H9 (cell line): ENCODE results near the gene TSPAN8. TPM values are rescaled to one million over a fixed set of nuclear protein-coding genes. Genes with fewer than 3 reads are reported as not detected.
"Not testable (repeated sequence)": the region's sequence is repeated elsewhere in the genome, so short reads cannot be mapped to it uniquely, and the experiment has no call there.

Experiments used
- DNase-seq: peaks from one replicate; pipeline ENCODE4 v3.0.0-alpha.2; 2017
- H2AFZ ChIP-seq: one replicate; pipeline ENCODE4 v1.6.1; 2013; ENCODE audit warnings: mild to moderate bottlenecking, low read length, control low read depth, moderate library complexity
- H2AK5ac ChIP-seq: 2 replicates; pipeline ENCODE4 v1.6.1; 2013; ENCODE audit warnings: low read length, control low read depth, mixed read lengths; ENCODE audit not compliant: insufficient read length
- H2BK120ac ChIP-seq: one replicate; pipeline ENCODE4 v1.6.1; 2013; ENCODE audit warnings: low read depth, mild to moderate bottlenecking, low read length, control low read depth, inconsistent platforms; ENCODE audit not compliant: poor library complexity, severe bottlenecking
- H2BK12ac ChIP-seq: 2 replicates; pipeline ENCODE4 v1.6.1; 2013; ENCODE audit warnings: low read length, control low read depth, mixed read lengths, low read depth; ENCODE audit not compliant: insufficient read length
- H2BK15ac ChIP-seq: 2 replicates; pipeline ENCODE4 v1.6.1; 2013; ENCODE audit warnings: low read depth, low read length, control low read depth
- H2BK20ac ChIP-seq: one replicate; pipeline ENCODE4 v1.6.1; 2013; ENCODE audit warnings: low read depth, mild to moderate bottlenecking, low read length, control low read depth, inconsistent platforms; ENCODE audit not compliant: poor library complexity, severe bottlenecking
- H2BK5ac ChIP-seq: 2 replicates; pipeline ENCODE4 v1.6.1; 2013; ENCODE audit warnings: low read length, control low read depth, mixed read lengths; ENCODE audit not compliant: insufficient read length
- H3K14ac ChIP-seq: 2 replicates; pipeline ENCODE4 v1.6.1; 2013; ENCODE audit warnings: low read length, control low read depth; ENCODE audit not compliant: insufficient read depth
- H3K18ac ChIP-seq: 2 replicates; pipeline ENCODE4 v1.6.1; 2013; ENCODE audit warnings: low read depth, mild to moderate bottlenecking, mixed read lengths, low read length, control low read depth; ENCODE audit not compliant: insufficient read length
- H3K23ac ChIP-seq: 2 replicates; pipeline ENCODE4 v1.6.1; 2013; ENCODE audit warnings: low read length, control low read depth, mixed read lengths, low read depth; ENCODE audit not compliant: insufficient read length
- H3K23me2 ChIP-seq: 2 replicates; pipeline ENCODE4 v1.6.1; 2013; ENCODE audit warnings: low read depth, mild to moderate bottlenecking, mixed read lengths, low read length, control low read depth; ENCODE audit not compliant: insufficient read length, poor library complexity, severe bottlenecking
- H3K27ac ChIP-seq: 2 replicates; pipeline ENCODE4 v1.5.1; 2013; ENCODE audit warnings: low read length, control low read depth, mixed read lengths, low read depth; ENCODE audit not compliant: insufficient read length
- H3K27me3 ChIP-seq: 2 replicates; pipeline ENCODE4 v1.6.1; 2013; ENCODE audit warnings: low read length, control low read depth, inconsistent platforms; ENCODE audit not compliant: insufficient read depth
- H3K4ac ChIP-seq: 2 replicates; pipeline ENCODE4 v1.6.1; 2013; ENCODE audit warnings: low read depth, mild to moderate bottlenecking, control low read depth, inconsistent platforms, low read length, moderate library complexity
- H3K4me1 ChIP-seq: 2 replicates; pipeline ENCODE4 v1.6.1; 2013; ENCODE audit warnings: low read length, control low read depth, inconsistent platforms; ENCODE audit not compliant: insufficient read depth
- H3K4me2 ChIP-seq: 2 replicates; pipeline ENCODE4 v1.6.1; 2013; ENCODE audit warnings: low read length, control low read depth, mixed read lengths; ENCODE audit not compliant: insufficient read length, insufficient read depth
- H3K56ac ChIP-seq: 2 replicates; pipeline ENCODE4 v1.6.1; 2013; ENCODE audit warnings: low read depth, mild to moderate bottlenecking, mixed read lengths, low read length, control low read depth; ENCODE audit not compliant: insufficient read length
- H3K79me1 ChIP-seq: 2 replicates; pipeline ENCODE4 v1.6.1; 2013; ENCODE audit warnings: low read depth, mild to moderate bottlenecking, moderate library complexity, low read length, control low read depth, inconsistent platforms; ENCODE audit not compliant: insufficient read depth, poor library complexity, severe bottlenecking
- H3K79me2 ChIP-seq: 2 replicates; pipeline ENCODE4 v1.6.1; 2013; ENCODE audit warnings: low read length, control low read depth, inconsistent platforms; ENCODE audit not compliant: insufficient read depth
- H3K9ac ChIP-seq: 2 replicates; pipeline ENCODE4 v1.6.1; 2013; ENCODE audit warnings: low read length, control low read depth, mixed read lengths; ENCODE audit not compliant: insufficient read length; ENCODE audit errors: extremely low read depth
- H3K9me3 ChIP-seq: one replicate; pipeline ENCODE4 v1.6.1; 2013; ENCODE audit warnings: low read depth, low read length, inconsistent platforms; ENCODE audit not compliant: control insufficient read depth
- H3T11ph ChIP-seq: one replicate; pipeline ENCODE4 v1.6.1; 2013; ENCODE audit warnings: mild to moderate bottlenecking, low read length, control low read depth, inconsistent platforms
- H4K20me1 ChIP-seq: one replicate; pipeline ENCODE4 v1.6.1; 2013; ENCODE audit not compliant: control insufficient read depth, insufficient read length, insufficient read depth
- H4K5ac ChIP-seq: 2 replicates; pipeline ENCODE4 v1.6.1; 2013; ENCODE audit warnings: low read depth, mild to moderate bottlenecking, mixed read lengths, low read length, control low read depth; ENCODE audit not compliant: insufficient read length
- H4K8ac ChIP-seq: replicated peaks from 2 replicates; pipeline ENCODE4 v1.6.1; 2013; ENCODE audit warnings: low read length, control low read depth, mixed read lengths, low read depth; ENCODE audit not compliant: insufficient read length
- H4K91ac ChIP-seq: 2 replicates; pipeline ENCODE4 v1.6.1; 2013; ENCODE audit warnings: low read depth, mild to moderate bottlenecking, moderate library complexity, mixed read lengths, low read length, control low read depth; ENCODE audit not compliant: insufficient read length
- H3K27ac Mint-ChIP-seq, 3 experiments: 2 replicates in 2 of 3; 3 replicates in 1 of 3; pipeline ENCODE4 v1.8.0; 2020 to 2021; ENCODE audit warnings: mixed read lengths in 3 of 3, mild to moderate bottlenecking in 1 of 3, moderate library complexity in 1 of 3
- H3K27me3 Mint-ChIP-seq: 2 replicates; pipeline ENCODE4 v1.8.0; 2021; ENCODE audit warnings: low read depth, mild to moderate bottlenecking, moderate library complexity, mixed read lengths
- H3K36me3 Mint-ChIP-seq, 3 experiments: 2 replicates in 2 of 3; 3 replicates in 1 of 3; pipeline ENCODE4 v1.8.0; 2020 to 2021; ENCODE audit warnings: low read depth in 3 of 3, mixed read lengths in 3 of 3; ENCODE audit not compliant: insufficient read depth in 1 of 3
- H3K4me1 Mint-ChIP-seq, 2 experiments: 2 replicates each; pipeline ENCODE4 v1.8.0; 2020; ENCODE audit warnings: mixed read lengths in 2 of 2
- H3K4me3 Mint-ChIP-seq, 2 experiments: 2 replicates in 1 of 2; 3 replicates in 1 of 2; pipeline ENCODE4 v1.8.0; 2020 to 2021; ENCODE audit warnings: mild to moderate bottlenecking in 2 of 2, mixed read lengths in 2 of 2, moderate library complexity in 1 of 2
- H3K9me3 Mint-ChIP-seq, 2 experiments: 2 replicates in 1 of 2; 3 replicates in 1 of 2; pipeline ENCODE4 v1.8.0; 2020; ENCODE audit warnings: mild to moderate bottlenecking in 2 of 2, mixed read lengths in 2 of 2, moderate library complexity in 1 of 2
- WGBS: extraction: QIAGEN DNeasy Blood & Tissue Kit; methylation state at CpG from one replicate; pipeline ENCODE4 v1.1.7; 2013; ENCODE audit warnings: missing lambda C conversion rate, low lambda C conversion rate, mixed read lengths; ENCODE audit not compliant: insufficient read length; ENCODE audit errors: extremely low coverage; 5-methylcytosine and 5-hydroxymethylcytosine counted together
- total RNA-seq: library from RNA; stranded (reverse); gene quantifications from 2 replicates; pipeline ENCODE4 v1.2.1, GENCODE V29; 2021
- TF ChIP-seq, protein P1 (sequence below): fragments of 200-600 bp; sonication (generic); conservative IDR thresholded peaks from 3 replicates; pipeline ENCODE4 v1.8.0; 2021; ENCODE audit warnings: antibody characterized with exemption, mild to moderate bottlenecking

TSPAN8 gene
- total RNA-seq, 1 experiment from 2014 or later: not detected

DNA sequence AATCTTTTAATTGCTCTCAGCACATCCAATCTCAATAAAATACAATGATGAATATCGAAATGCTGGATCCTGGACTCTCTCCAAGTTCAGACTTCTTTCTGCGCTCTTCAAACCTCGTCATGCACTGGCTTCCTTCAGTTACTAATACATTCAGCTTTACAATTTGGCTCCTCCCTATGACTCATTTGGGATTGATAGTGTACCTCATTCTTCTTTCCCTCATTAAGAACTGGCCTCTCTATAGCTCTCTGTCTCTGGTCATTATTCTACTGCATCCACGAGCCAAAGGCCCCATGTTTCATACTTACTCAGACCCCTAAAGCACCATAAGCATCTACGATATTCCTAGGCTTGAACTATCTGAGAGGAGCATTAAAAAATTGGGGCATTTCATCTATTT lies 4.9 kb downstream of the TSPAN8 start:
- Histone ChIP-seq H2AFZ (no peak overlapping the region), H3K27ac (no peak overlapping the region), H3K9ac (no peak overlapping the region), H4K8ac (no peak overlapping the region), H4K20me1 (no peaks in the 10 kb centered on the region), H2BK20ac (no peak overlapping the region), H3K23me2 (no peaks in the 10 kb centered on the region), H3K79me2 (no peaks in the 10 kb centered on the region), H3K18ac (no peak overlapping the region), H4K91ac (no peak overlapping the region), H3K14ac (no peak overlapping the region), H3K56ac (no peak overlapping the region), H3K4ac (no peak overlapping the region), H3K79me1 (no peaks in the 10 kb centered on the region), H2AK5ac (no peak overlapping the region), H3K27me3 (no peaks in the 10 kb centered on the region), H4K5ac (no peak overlapping the region), H2BK15ac (no peak overlapping the region), H2BK12ac (no peak overlapping the region), H3K4me2 (no peak overlapping the region), H3T11ph (no peak overlapping the region), H2BK5ac (no peak overlapping the region), H3K9me3 (no peaks in the 10 kb centered on the region), H2BK120ac (no peak overlapping the region), H3K4me1 (no peaks in the 10 kb centered on the region), H3K23ac (no peak overlapping the region)
- 0 out of 4 replicates have a peak, but pooled peaks cover 0 to 3% of the 10 kb centered on the region in 2 experiments for H3K4me1 Mint-ChIP-seq
- no CpG with 5 or more reads among the region's 5 CpGs for WGBS
- DNase-seq: no peak
- no peak overlapping the region for H3K4me3 Mint-ChIP-seq
- peaks cover 7 to 8% of the 10 kb centered on the region in 2 experiments; a peak in 4 of 5 replicates for H3K9me3 Mint-ChIP-seq
- H3K36me3 Mint-ChIP-seq: peaks cover 0 to 5% (median 4%) of the 10 kb centered on the region in 3 experiments; a peak in 4 of 7 replicates
- no peaks in the 10 kb centered on the region for H3K27me3 Mint-ChIP-seq
- H3K27ac Mint-ChIP-seq: no peak overlapping the region
- TF ChIP-seq, protein P1, sequence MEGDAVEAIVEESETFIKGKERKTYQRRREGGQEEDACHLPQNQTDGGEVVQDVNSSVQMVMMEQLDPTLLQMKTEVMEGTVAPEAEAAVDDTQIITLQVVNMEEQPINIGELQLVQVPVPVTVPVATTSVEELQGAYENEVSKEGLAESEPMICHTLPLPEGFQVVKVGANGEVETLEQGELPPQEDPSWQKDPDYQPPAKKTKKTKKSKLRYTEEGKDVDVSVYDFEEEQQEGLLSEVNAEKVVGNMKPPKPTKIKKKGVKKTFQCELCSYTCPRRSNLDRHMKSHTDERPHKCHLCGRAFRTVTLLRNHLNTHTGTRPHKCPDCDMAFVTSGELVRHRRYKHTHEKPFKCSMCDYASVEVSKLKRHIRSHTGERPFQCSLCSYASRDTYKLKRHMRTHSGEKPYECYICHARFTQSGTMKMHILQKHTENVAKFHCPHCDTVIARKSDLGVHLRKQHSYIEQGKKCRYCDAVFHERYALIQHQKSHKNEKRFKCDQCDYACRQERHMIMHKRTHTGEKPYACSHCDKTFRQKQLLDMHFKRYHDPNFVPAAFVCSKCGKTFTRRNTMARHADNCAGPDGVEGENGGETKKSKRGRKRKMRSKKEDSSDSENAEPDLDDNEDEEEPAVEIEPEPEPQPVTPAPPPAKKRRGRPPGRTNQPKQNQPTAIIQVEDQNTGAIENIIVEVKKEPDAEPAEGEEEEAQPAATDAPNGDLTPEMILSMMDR: no peak

DNA sequence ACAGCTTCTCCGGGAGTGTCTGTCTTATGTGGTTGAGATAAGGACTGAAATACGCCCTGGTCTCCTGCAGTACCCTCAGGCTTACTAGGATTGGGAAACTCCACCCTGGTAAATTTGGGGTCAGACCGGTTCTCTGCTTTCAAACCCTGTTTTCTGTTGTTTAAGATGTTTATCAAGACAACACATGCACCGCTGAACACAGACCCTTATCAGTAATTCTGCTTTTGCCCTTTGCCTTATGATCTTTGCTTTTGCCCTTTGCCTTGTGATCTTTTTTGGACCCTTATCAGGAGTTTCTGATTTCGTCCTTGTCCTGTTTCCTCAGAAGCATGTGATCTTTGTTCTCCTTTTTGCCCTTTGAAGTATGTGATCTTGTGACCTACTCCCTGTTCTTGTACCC lies 7.8 kb downstream of the TSPAN8 start:
- not testable (repeated sequence) for H2AK5ac ChIP-seq, H2AFZ ChIP-seq, H2BK5ac ChIP-seq, H3K4me1 Mint-ChIP-seq, H2BK120ac ChIP-seq, H3K4me1 ChIP-seq, H3K56ac ChIP-seq, H4K5ac ChIP-seq, H4K8ac ChIP-seq, H3K4ac ChIP-seq, H4K91ac ChIP-seq, H3T11ph ChIP-seq, H2BK20ac ChIP-seq, H3K23ac ChIP-seq, H2BK12ac ChIP-seq, H4K20me1 ChIP-seq, H3K9me3 ChIP-seq, H3K4me3 Mint-ChIP-seq, H3K36me3 Mint-ChIP-seq, H3K27me3 Mint-ChIP-seq, H3K14ac ChIP-seq, H3K79me2 ChIP-seq, H3K27ac Mint-ChIP-seq, H3K18ac ChIP-seq, DNase-seq, H3K79me1 ChIP-seq, H3K27ac ChIP-seq, H3K9me3 Mint-ChIP-seq, H2BK15ac ChIP-seq, H3K23me2 ChIP-seq, H3K27me3 ChIP-seq, H3K9ac ChIP-seq, H3K4me2 ChIP-seq
- WGBS: no CpG with 5 or more reads among the region's 5 CpGs
